HepG2 (cell line): ENCODE results near the gene NAT14. TPM values are rescaled to one million over a fixed set of nuclear protein-coding genes. Genes with fewer than 3 reads are reported as not detected.

Experiments used
- ATAC-seq: fragments of 200-7000 bp; cut with Tn5 transposase; 3 replicates; pipeline ENCODE4 v1.9.1; 2020; ENCODE audit warnings: mild to moderate bottlenecking, moderate library complexity
- BruUV-seq: library from RNA; stranded (reverse); fragments of 400-500 nt; replicated peaks from 2 replicates; lab custom pipeline; 2021; lab: Mats Ljungman, UMichigan
- CTCF ChIA-PET: fragments of 300-600 bp; formaldehyde crosslinking; extraction: SDS; loops from one replicate; lab custom pipeline; 2021; ENCODE audit warnings: low total read pairs, inconsistent platforms, low intra/inter-chr PET ratio; lab: Yijun Ruan, JAX
- POLR2A ChIA-PET: fragments of 350-600 bp; sonication (Branson Sonifier 250); formaldehyde crosslinking; loops from one replicate; lab custom pipeline; 2020; ENCODE audit warnings: antibody characterized with exemption, inconsistent platforms; lab: Yijun Ruan, JAX
- DNase-seq: peaks from one replicate; pipeline ENCODE4 v3.0.0-alpha.2; 2015; ENCODE audit warnings: low spot score
- FAIRE-seq: peaks from 3 replicates; lab custom pipeline; 2011; peaks lifted over from hg19 to GRCh38; lab: Jason Lieb, UNC
- H2AFZ ChIP-seq: one replicate; pipeline ENCODE4 v1.6.1; 2011; ENCODE audit warnings: low read length, inconsistent platforms
- H3K27ac ChIP-seq: fragments of 300-600 bp; 3 replicates; pipeline ENCODE4 v1.8.0; 2011; ENCODE audit warnings: mixed run types, mild to moderate bottlenecking, mixed read lengths, low read length, inconsistent platforms; ENCODE audit not compliant: insufficient read depth; ENCODE audit errors: extremely low read length
- H3K27me3 ChIP-seq, 2 experiments: fragments of 200-600 bp in 1 of 2; 2 replicates in 1 of 2; 3 replicates in 1 of 2; pipeline versions ENCODE4 v1.6.0 to v1.8.0; 2011; ENCODE audit warnings: low read length in 2 of 2, mild to moderate bottlenecking in 2 of 2, moderate library complexity in 2 of 2, inconsistent platforms in 1 of 2; ENCODE audit not compliant: insufficient read depth in 2 of 2, control insufficient read depth in 1 of 2
- H3K36me3 ChIP-seq, 2 experiments: fragments of 200-600 bp in 1 of 2; replicated peaks in 1 of 2; 2 replicates in 1 of 2; 3 replicates in 1 of 2; pipeline versions ENCODE4 v1.5.1 to v1.8.0; 2011; ENCODE audit warnings: low read length in 2 of 2, inconsistent platforms in 1 of 2; ENCODE audit not compliant: insufficient read depth in 2 of 2, control insufficient read depth in 1 of 2
- H3K4me1 ChIP-seq: 2 replicates; pipeline ENCODE4 v1.5.1; 2012; ENCODE audit warnings: low read length, inconsistent platforms; ENCODE audit not compliant: insufficient read depth
- H3K4me2 ChIP-seq: 2 replicates; pipeline ENCODE4 v1.6.0; 2011; ENCODE audit warnings: low read depth, low read length, inconsistent platforms
- H3K4me3 ChIP-seq, 3 experiments: fragments of 200-600 bp in 1 of 3; sonication (generic), shearing (Covaris generic) in 1 of 3; replicated peaks in 1 of 3; 2 replicates each; pipeline ENCODE4 v1.5.1; 2011 to 2016; ENCODE audit warnings: low read length in 3 of 3, inconsistent platforms in 2 of 3, low read depth in 2 of 3, mild to moderate bottlenecking in 2 of 3, control low read depth in 1 of 3, mixed read lengths in 1 of 3; ENCODE audit not compliant: insufficient read depth in 1 of 3
- H3K79me2 ChIP-seq: one replicate; pipeline ENCODE4 v1.6.1; 2011; ENCODE audit warnings: low read length, inconsistent platforms; ENCODE audit not compliant: insufficient read depth
- H3K9ac ChIP-seq: 2 replicates; pipeline ENCODE4 v1.6.0; 2011; ENCODE audit warnings: mild to moderate bottlenecking, low read depth, low read length, inconsistent platforms; ENCODE audit not compliant: insufficient read depth
- H3K9me3 ChIP-seq: 2 replicates; pipeline ENCODE4 v1.5.1; 2012; ENCODE audit warnings: mild to moderate bottlenecking, low read length
- H4K20me1 ChIP-seq: 2 replicates; pipeline ENCODE4 v1.6.0; 2011; ENCODE audit warnings: inconsistent platforms, mild to moderate bottlenecking, low read length, moderate library complexity; ENCODE audit not compliant: insufficient read depth
- AKNA ChIP-seq: sonication (generic); formaldehyde crosslinking; IDR thresholded peaks from 2 replicates; pipeline ENCODE4 v1.4.0; 2020; ENCODE audit warnings: missing genetic modification reagents, borderline replicate concordance
- BHLHE40 ChIP-seq: IDR thresholded peaks from 2 replicates; pipeline ENCODE4 v1.6.1; 2011; ENCODE audit warnings: low read length, improper control_type of control experiment
- CHCHD3 ChIP-seq: sonication (generic); formaldehyde crosslinking; IDR thresholded peaks from 2 replicates; pipeline ENCODE4 v1.8.0; 2022; ENCODE audit warnings: mild to moderate bottlenecking, missing genetic modification reagents, moderate library complexity
- EZH2 ChIP-seq: conservative IDR thresholded peaks from 2 replicates; pipeline ENCODE4 v1.6.1; 2012; ENCODE audit warnings: mild to moderate bottlenecking, low read depth, low read length, moderate library complexity
- HDAC1 ChIP-seq: sonication (generic); formaldehyde crosslinking; IDR thresholded peaks from 2 replicates; pipeline ENCODE4 v1.5.1; 2020; ENCODE audit warnings: mild to moderate bottlenecking, missing genetic modification reagents
- HDAC2 ChIP-seq: sonication (generic); formaldehyde crosslinking; IDR thresholded peaks from 2 replicates; pipeline ENCODE4 v1.4.0; 2020; ENCODE audit warnings: missing genetic modification reagents
- IRF2 ChIP-seq: IDR thresholded peaks from 2 replicates; pipeline ENCODE4 v1.6.1; 2018; ENCODE audit warnings: missing genetic modification reagents, missing compliant biosample characterization
- NFKB2 ChIP-seq: sonication (generic); formaldehyde crosslinking; IDR thresholded peaks from 2 replicates; pipeline ENCODE4 v1.4.0; 2020; ENCODE audit warnings: missing genetic modification reagents, borderline replicate concordance
- PCBP1 ChIP-seq: fragments of 200-400 bp; formaldehyde crosslinking; IDR thresholded peaks from 2 replicates; pipeline ENCODE4 v1.6.1; 2017; ENCODE audit warnings: mild to moderate bottlenecking, low read depth, low read length, borderline replicate concordance
- POLR2G ChIP-seq: fragments of 200-400 bp; formaldehyde crosslinking; IDR thresholded peaks from 2 replicates; pipeline ENCODE4 v1.6.1; 2018; ENCODE audit warnings: mild to moderate bottlenecking, low read depth, low read length, moderate library complexity
- RFXAP ChIP-seq: sonication (generic); formaldehyde crosslinking; IDR thresholded peaks from 2 replicates; pipeline ENCODE4 v1.4.0; 2020; ENCODE audit warnings: missing genetic modification reagents, borderline replicate concordance
- SRSF9 ChIP-seq: fragments of 200-400 bp; formaldehyde crosslinking; IDR thresholded peaks from 2 replicates; pipeline ENCODE4 v1.6.1; 2018; ENCODE audit warnings: borderline replicate concordance, mild to moderate bottlenecking, low read depth, low read length; ENCODE audit not compliant: insufficient read depth, poor library complexity, severe bottlenecking
- ZNF451 ChIP-seq: sonication (generic); formaldehyde crosslinking; IDR thresholded peaks from 2 replicates; pipeline ENCODE4 v1.5.0; 2020; ENCODE audit warnings: mild to moderate bottlenecking, missing genetic modification reagents
- WGBS: methylation state at CpG from one replicate; pipeline ENCODE4 v1.1.6; 2017; ENCODE audit warnings: low lambda C conversion rate; 5-methylcytosine and 5-hydroxymethylcytosine counted together
- in situ Hi-C: cut with HindIII; loops from 2 replicates; pipeline ENCODE4 v1.10.0; 2017; ENCODE audit warnings: low pct_unique_long_range_greater_than_20kb; ENCODE audit not compliant: extremely low pct_ligation_motif_present
- intact Hi-C: fragments of 100-400 bp; cut with micrococcal nuclease; formaldehyde crosslinking; loops from one replicate; pipeline ENCODE4 v1.10.0; 2022; ENCODE audit not compliant: unreplicated experiment
- polyA plus RNA-seq, 8 experiments: library from polyadenylated mRNA; depleted of rRNA in 3 of 8; stranded (reverse) in 7 of 8; unstranded in 1 of 8; fragments of >200 nt; fragmentation: Illumina TruSeq in 4 of 8; extraction: Trizol in 4 of 8; gene quantifications; 2 replicates each; pipeline versions ENCODE4 v1.2.1 to v1.2.3, GENCODE V29; 2011 to 2016; ENCODE audit warnings: low read depth in 4 of 8, missing spikeins in 1 of 8, mixed read lengths in 1 of 8; ENCODE audit not compliant: insufficient read depth in 1 of 8
- total RNA-seq, 5 experiments: library from RNA; depleted of rRNA; stranded (reverse); fragments of >200 nt; fragmentation: Illumina TruSeq; extraction: Trizol; gene quantifications; 2 replicates each; pipeline ENCODE4 v1.2.3, GENCODE V29; 2016; ENCODE audit warnings: low read depth in 1 of 5

The NAT14 gene
- total and polyA plus RNA-seq, 2 of the 13 experiments (the other 11 are each of a cell fraction or from before 2014, with no cell fraction given) = 20.7 to 22.3 TPM

DNA sequence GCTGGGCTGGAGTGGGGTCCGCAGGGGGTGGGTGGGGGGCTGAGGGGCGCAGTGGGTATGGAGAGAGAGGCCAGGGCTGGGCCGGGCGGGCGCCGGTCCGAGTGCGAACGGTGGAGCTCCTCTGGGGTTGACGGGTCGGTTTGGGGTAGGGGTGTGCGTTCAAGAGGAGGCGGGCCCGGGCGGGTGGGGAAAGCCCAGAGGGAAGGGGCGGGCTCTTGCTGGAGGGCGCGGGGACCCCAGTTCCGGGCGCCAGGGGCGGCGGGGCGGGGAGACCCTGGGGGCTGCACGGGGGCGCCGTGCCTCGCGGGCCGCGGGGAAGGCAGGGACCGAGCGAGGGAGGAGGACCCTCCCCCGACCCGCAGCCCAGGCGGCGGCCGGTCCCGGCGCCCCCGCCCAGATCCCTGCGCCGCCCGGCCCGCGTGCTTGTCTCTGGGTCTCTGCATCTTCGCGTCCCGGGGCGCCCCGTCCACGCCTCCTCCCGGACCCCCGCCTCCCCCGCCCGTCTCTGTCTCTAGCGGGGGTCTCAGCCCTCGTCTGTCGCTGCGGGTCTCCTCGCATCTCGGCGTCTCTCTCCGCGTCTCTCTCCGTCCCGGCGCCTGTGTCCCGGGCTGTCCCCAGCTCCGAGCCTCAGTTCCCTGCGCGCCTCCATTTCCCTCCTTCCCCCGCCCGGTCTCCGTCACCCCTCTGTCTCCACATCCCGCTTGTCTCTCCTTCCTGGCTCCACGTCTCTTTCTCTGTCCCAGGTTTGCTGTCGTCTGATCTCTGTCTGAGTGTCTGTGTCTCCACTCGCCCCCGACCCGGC lies 33.6 kb upstream of the NAT14 start:
- H3K4me3 ChIP-seq = peak overlapping the region; percentile 4 to 31 (median 23); a peak in 2 of 6 replicates
- peaks cover 10% of the 10 kb centered on the region; the same call in 1 of the 2 replicates for H4K20me1 ChIP-seq
- DNase-seq (no peak), FAIRE-seq (no peak), ATAC-seq (peak; percentile 29)
- intact Hi-C loops (no loop called here), in situ Hi-C loops (no loop called here)
- peaks cover 0 to 6% of the 10 kb centered on the region in 2 experiments; a peak in 2 of 5 replicates for H3K36me3 ChIP-seq
- ChIA-PET CTCF (no interaction called here), POLR2A (interaction anchor here (0.7 to 3.3 kb wide), 2 partner anchors 44 kb away, joined by 4 to 11 read pairs; partner anchors contain the start of gene UBE2S)
- H3K27me3 ChIP-seq = peaks cover 0 to 25% of the 10 kb centered on the region in 2 experiments; a peak in 4 of 5 replicates
- 15% methylated on average over 31 of the region's 80 CpGs for WGBS
- peaks cover 14% of the 10 kb centered on the region for H3K4me1 ChIP-seq
- H3K27ac ChIP-seq = no peak overlapping the region
- no peak for TF ChIP-seq PCBP1
- no peak for TF ChIP-seq SRSF9
- TF ChIP-seq POLR2G = 0 out of 2 replicates have a peak, but pooled peaks have one; percentile 6
- TF ChIP-seq EZH2 = peak; percentile 88
- no peak for TF ChIP-seq HDAC1 (CRISPR knock-in tag)
- no peak for TF ChIP-seq RFXAP (CRISPR knock-in tag)
- no peak for TF ChIP-seq ZNF451 (CRISPR knock-in tag)
- no peak for TF ChIP-seq NFKB2 (CRISPR knock-in tag)
- no peak for TF ChIP-seq IRF2
- TF ChIP-seq HDAC2 (CRISPR knock-in tag) = no peak
- no peak for TF ChIP-seq BHLHE40
- no peak for TF ChIP-seq AKNA (CRISPR knock-in tag)
- TF ChIP-seq CHCHD3 (CRISPR knock-in tag) = no peak
- no TSS peak for BruUV-seq
- no peaks in the 10 kb centered on the region for H3K79me2 ChIP-seq
- no peak overlapping the region for H2AFZ ChIP-seq
- H3K4me2 ChIP-seq = peak overlapping the region; percentile 36; the same call in 1 of the 2 replicates
- no peak overlapping the region for H3K9ac ChIP-seq
- no peaks in the 10 kb centered on the region for H3K9me3 ChIP-seq
